ENCODE data around the gene PRAMEF1. TPM values are rescaled to one million over a fixed set of nuclear protein-coding genes. Genes with fewer than 3 reads are reported as not detected.

The PRAMEF1 gene
- total RNA-seq, 1 donor from 2014 or later: not detected

- TF ChIP-seq CTCF (IDR thresholded peaks at IDR 0.05; ENCODE audit: insufficient read depth, low read length, severe bottlenecking): no peak
- FAIRE-seq (no peak), DNase-seq (ENCODE audit: low read depth) (no peak)
- no peak overlapping the region for H3K4me3 ChIP-seq (ENCODE audit: low read depth, low read length)
- H3K36me3 ChIP-seq (ENCODE audit: control insufficient read depth, insufficient read depth, low read length): no peaks in the 10 kb centered on the region
- no peaks in the 10 kb centered on the region for H3K27me3 ChIP-seq (ENCODE audit: control insufficient read depth, insufficient read depth, low read length)
Observed at GRCh38 chr1:12763479-12763878, 27.7 kb upstream of the PRAMEF1 start.

DNA sequence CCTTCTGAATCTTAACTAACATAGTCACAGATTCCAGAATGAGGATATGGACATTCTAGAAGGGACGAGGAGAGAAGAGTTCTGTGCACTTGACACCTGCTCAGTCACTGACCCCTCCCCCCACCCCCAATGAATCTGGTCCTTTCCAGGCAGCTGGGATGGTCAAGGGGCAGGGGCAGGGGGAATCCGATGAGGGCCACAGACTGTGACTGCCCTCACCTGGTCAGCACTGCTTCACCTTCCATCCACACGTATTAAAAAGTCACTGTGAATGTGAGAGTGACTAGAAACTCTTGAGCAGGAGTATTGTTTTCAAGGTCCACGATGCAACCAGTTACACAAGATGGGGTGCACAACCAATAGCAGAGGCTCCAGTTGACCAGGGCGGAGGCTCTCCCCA lies 27.2 kb upstream of the PRAMEF1 start:
- H3K27me3 ChIP-seq (ENCODE audit: control insufficient read depth, insufficient read depth, low read length): no peaks in the 10 kb centered on the region
- DNase-seq (ENCODE audit: low read depth): no peak
- no peak for FAIRE-seq

DNA sequence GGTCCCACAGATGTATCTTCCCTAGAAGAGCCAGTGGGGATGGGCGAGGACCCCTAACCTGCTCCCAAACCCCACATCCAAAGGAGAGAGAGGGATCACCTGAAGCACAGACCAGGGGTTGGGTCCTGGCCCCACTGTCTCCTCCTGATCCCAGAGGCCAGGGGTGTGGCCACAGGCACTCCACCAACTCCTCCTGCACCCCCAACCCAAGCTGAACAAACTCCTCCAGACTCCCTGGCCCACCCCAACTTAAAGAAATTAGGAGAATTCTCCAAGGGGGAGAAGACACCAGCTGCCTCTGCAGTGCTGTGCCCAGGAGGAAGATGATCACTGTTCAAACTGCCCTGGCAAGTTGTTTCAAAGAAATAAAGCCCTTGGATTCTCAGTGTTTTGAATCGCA lies 22.2 kb upstream of the PRAMEF1 start:
- H3K36me3 ChIP-seq (ENCODE audit: control insufficient read depth, insufficient read depth, low read length): no peaks in the 10 kb centered on the region
- no peak for DNase-seq (ENCODE audit: low read depth)
- FAIRE-seq: no peak
- no peak overlapping the region for H3K4me3 ChIP-seq (ENCODE audit: low read depth, low read length)
- H3K27me3 ChIP-seq (ENCODE audit: control insufficient read depth, insufficient read depth, low read length): no peaks in the 10 kb centered on the region
- TF ChIP-seq CTCF (IDR thresholded peaks at IDR 0.05; ENCODE audit: insufficient read depth, low read length, severe bottlenecking): no peak

More for the DNA sequence above, 27.2 kb upstream of the PRAMEF1 start:
- no peaks in the 10 kb centered on the region for H3K36me3 ChIP-seq (ENCODE audit: control insufficient read depth, insufficient read depth, low read length)
- no peak for TF ChIP-seq CTCF (IDR thresholded peaks at IDR 0.05; ENCODE audit: insufficient read depth, low read length, severe bottlenecking)
- H3K4me3 ChIP-seq (ENCODE audit: low read depth, low read length): no peak overlapping the region

DNA sequence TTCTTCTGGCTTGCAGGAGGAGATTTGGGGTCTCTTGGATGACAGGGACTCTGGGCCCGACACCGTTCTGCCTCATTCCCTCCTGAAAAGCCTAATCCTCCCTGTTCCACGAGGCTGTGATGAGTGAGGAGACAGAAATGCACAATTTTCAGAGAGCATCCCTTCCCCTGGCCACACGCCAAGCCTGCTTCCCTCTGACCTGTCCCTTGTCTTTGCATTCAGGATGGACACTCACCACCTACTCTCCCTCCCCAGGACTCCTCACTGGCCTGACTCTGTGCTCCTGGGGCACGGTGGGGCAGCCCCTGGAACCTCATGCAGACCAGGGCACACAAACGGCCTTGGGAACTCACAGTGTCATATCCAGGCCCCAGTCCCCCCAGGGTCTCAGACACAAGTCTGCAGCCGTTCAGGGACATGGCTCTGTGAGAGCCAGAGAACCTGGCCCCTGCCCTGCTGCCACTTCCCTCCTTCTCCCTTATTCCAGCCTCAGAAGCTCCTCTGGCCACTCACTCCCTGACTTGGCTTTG lies 21.2 kb upstream of the PRAMEF1 start:
- Histone ChIP-seq H3K27me3 (ENCODE audit: control insufficient read depth, insufficient read depth, low read length) (no peaks in the 10 kb centered on the region), H3K4me3 (ENCODE audit: low read depth, low read length) (no peak overlapping the region), H3K36me3 (ENCODE audit: control insufficient read depth, insufficient read depth, low read length) (no peaks in the 10 kb centered on the region)
- DNase-seq (ENCODE audit: low read depth) (no peak), FAIRE-seq (no peak)
- no peak for TF ChIP-seq CTCF (IDR thresholded peaks at IDR 0.05; ENCODE audit: insufficient read depth, low read length, severe bottlenecking)

- TF ChIP-seq CTCF (IDR thresholded peaks at IDR 0.05; ENCODE audit: insufficient read depth, low read length, severe bottlenecking): no peak
- Histone ChIP-seq H3K27me3 (ENCODE audit: control insufficient read depth, insufficient read depth, low read length) (no peaks in the 10 kb centered on the region), H3K36me3 (ENCODE audit: control insufficient read depth, insufficient read depth, low read length) (no peaks in the 10 kb centered on the region), H3K4me3 (ENCODE audit: low read depth, low read length) (no peak overlapping the region)
- FAIRE-seq: no peak
- no peak for DNase-seq (ENCODE audit: low read depth)
Observed at GRCh38 chr1:12770620-12771019, 20.6 kb upstream of the PRAMEF1 start.

DNA sequence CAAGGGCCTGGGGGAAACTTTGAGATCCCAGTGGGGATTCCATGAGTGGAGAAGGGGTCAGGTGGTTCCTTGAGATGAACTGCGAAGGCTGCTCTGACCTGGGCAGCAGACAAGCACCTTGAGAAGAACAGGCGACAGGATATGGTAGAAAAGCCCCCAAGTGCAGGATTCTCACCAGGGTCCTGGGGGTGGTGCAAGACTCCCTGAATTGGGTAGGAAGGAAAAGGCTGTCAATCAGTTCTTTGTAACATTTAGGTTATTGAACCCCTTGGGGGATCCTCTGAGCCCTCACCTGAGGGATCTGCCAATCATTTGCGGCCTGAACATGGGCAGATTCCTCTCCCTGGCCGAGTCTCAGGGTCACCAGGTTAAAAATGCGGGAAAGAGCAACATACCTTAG lies 20.0 kb upstream of the PRAMEF1 start:
- no peak for FAIRE-seq
- Histone ChIP-seq H3K36me3 (ENCODE audit: control insufficient read depth, insufficient read depth, low read length) (no peaks in the 10 kb centered on the region), H3K27me3 (ENCODE audit: control insufficient read depth, insufficient read depth, low read length) (no peaks in the 10 kb centered on the region), H3K4me3 (ENCODE audit: low read depth, low read length) (no peak overlapping the region)
- no peak for TF ChIP-seq CTCF (IDR thresholded peaks at IDR 0.05; ENCODE audit: insufficient read depth, low read length, severe bottlenecking)
- no peak for DNase-seq (ENCODE audit: low read depth)
